GM23338 (cell line): ENCODE data around the gene WASF2. TPM values are rescaled to one million over a fixed set of nuclear protein-coding genes. Genes with fewer than 3 reads are reported as not detected.
A peak's percentile ranks its signal among the peaks of the same experiment; 100 is the strongest.

ENCODE experiments used
- ATAC-seq: fragments of 200-7000 bp; cut with Tn5 transposase; 3 replicates; pipeline ENCODE4 v1.9.1; 2020
- DNase-seq: peaks from one replicate; pipeline ENCODE4 v3.0.0-alpha.2; 2015; ENCODE audit warnings: low spot score
- H2AFZ ChIP-seq: fragments of 200-600 bp; sonication (generic); 2 replicates; pipeline ENCODE4 v1.8.0; 2016; ENCODE audit warnings: antibody characterized with exemption, mild to moderate bottlenecking, moderate library complexity
- H3F3A ChIP-seq: fragments of 200-600 bp; sonication (generic); replicated peaks from 2 replicates; pipeline ENCODE4 v1.8.0; 2017; ENCODE audit warnings: antibody characterized with exemption, mixed run types, low read depth
- H3K27ac ChIP-seq: fragments of 200-600 bp; sonication (generic); 2 replicates; pipeline ENCODE4 v1.6.1; 2016; ENCODE audit warnings: low read depth
- H3K27me3 ChIP-seq: fragments of 200-600 bp; sonication (generic); 2 replicates; pipeline ENCODE4 v1.8.0; 2016; ENCODE audit warnings: mild to moderate bottlenecking, mixed run types, moderate library complexity; ENCODE audit not compliant: insufficient read depth
- H3K36me3 ChIP-seq: fragments of 200-600 bp; sonication (generic); 2 replicates; pipeline ENCODE4 v1.8.0; 2016; ENCODE audit warnings: mild to moderate bottlenecking; ENCODE audit not compliant: insufficient read depth
- H3K4me1 ChIP-seq: fragments of 200-600 bp; sonication (generic); 2 replicates; pipeline ENCODE4 v1.8.0; 2016; ENCODE audit warnings: mild to moderate bottlenecking, moderate library complexity; ENCODE audit not compliant: insufficient read depth
- H3K4me2 ChIP-seq: fragments of 200-600 bp; sonication (generic); 2 replicates; pipeline ENCODE4 v1.7.1; 2017; ENCODE audit warnings: mixed run types
- H3K4me3 ChIP-seq: fragments of 200-600 bp; sonication (generic); 2 replicates; pipeline ENCODE4 v1.6.1; 2016; ENCODE audit warnings: mixed run types
- H3K79me2 ChIP-seq: fragments of 200-600 bp; sonication (generic); replicated peaks from 2 replicates; pipeline ENCODE4 v1.8.0; 2017; ENCODE audit warnings: mild to moderate bottlenecking; ENCODE audit not compliant: insufficient read depth
- H3K9me2 ChIP-seq: fragments of 200-600 bp; sonication (generic); 2 replicates; pipeline ENCODE4 v1.8.0; 2017; ENCODE audit not compliant: insufficient read depth
- H4K20me1 ChIP-seq: fragments of 200-600 bp; sonication (generic); replicated peaks from 2 replicates; pipeline ENCODE4 v1.8.0; 2017; ENCODE audit warnings: mild to moderate bottlenecking; ENCODE audit not compliant: insufficient read depth
- H3K27ac Mint-ChIP-seq: 2 replicates; pipeline ENCODE4 v1.8.0; 2020; ENCODE audit warnings: inconsistent platforms, mild to moderate bottlenecking, moderate library complexity, mixed read lengths
- H3K27me3 Mint-ChIP-seq: 3 replicates; pipeline ENCODE4 v1.8.0; 2022; ENCODE audit warnings: low read depth, mild to moderate bottlenecking, moderate library complexity, mixed read lengths, inconsistent platforms; ENCODE audit not compliant: insufficient read depth, poor library complexity
- H3K36me3 Mint-ChIP-seq: 3 replicates; pipeline ENCODE4 v1.8.0; 2021; ENCODE audit warnings: low read depth, mild to moderate bottlenecking, inconsistent platforms, moderate library complexity, mixed read lengths
- H3K4me1 Mint-ChIP-seq: 3 replicates; pipeline ENCODE4 v1.8.0; 2020; ENCODE audit warnings: mild to moderate bottlenecking, inconsistent platforms, mixed read lengths
- H3K4me3 Mint-ChIP-seq: 3 replicates; pipeline ENCODE4 v1.8.0; 2021; ENCODE audit warnings: moderate library complexity, mild to moderate bottlenecking, inconsistent platforms, mixed read lengths
- H3K9me3 Mint-ChIP-seq: 3 replicates; pipeline ENCODE4 v1.8.0; 2020; ENCODE audit warnings: moderate library complexity, mild to moderate bottlenecking, inconsistent platforms, mixed read lengths
- JUNB ChIP-seq: IDR thresholded peaks from one replicate; pipeline ENCODE4 v1.6.1; 2016; ENCODE audit warnings: antibody characterized with exemption; ENCODE audit not compliant: unreplicated experiment
- NANOG ChIP-seq: IDR thresholded peaks from 2 replicates; pipeline ENCODE4 v1.6.1; 2016; ENCODE audit warnings: antibody characterized with exemption, borderline replicate concordance
- POLR2AphosphoS5 ChIP-seq: IDR thresholded peaks from 2 replicates; pipeline ENCODE4 v1.6.1; 2016; ENCODE audit warnings: antibody characterized with exemption, low read depth
- ZNF114 ChIP-seq: fragments of 250-450 bp; sonication (Bioruptor Pico); IDR thresholded peaks from 2 replicates; pipeline ENCODE4 v1.5.0; 2020; ENCODE audit warnings: mild to moderate bottlenecking, moderate library complexity
- ZNF331 ChIP-seq: fragments of 250-450 bp; sonication (Bioruptor Pico); IDR thresholded peaks from 2 replicates; pipeline ENCODE4 v1.5.0; 2020; ENCODE audit warnings: low read depth, mild to moderate bottlenecking, moderate library complexity
- ZNF462 ChIP-seq: fragments of 250-450 bp; sonication (Bioruptor Pico); IDR thresholded peaks from 2 replicates; pipeline ENCODE4 v1.5.0; 2020; ENCODE audit warnings: mild to moderate bottlenecking, moderate library complexity
- polyA plus RNA-seq: library from polyadenylated mRNA; unstranded; fragments of >200 nt; fragmentation: Nextera tagmentation; extraction: Ambion mirVana; gene quantifications from 2 replicates; pipeline ENCODE4 v1.2.1, GENCODE V29; 2016
- total RNA-seq: library from RNA; depleted of rRNA; stranded (reverse); fragments of >200 nt; shearing (Covaris generic); gene quantifications from 2 replicates; pipeline ENCODE4 v1.2.3, GENCODE V29; 2014
- TF ChIP-seq, protein P1 (sequence below), 2 experiments: fragments of 200-600 bp in 1 of 2; sonication (generic) in 1 of 2; conservative IDR thresholded peaks; 2 replicates each; pipeline versions ENCODE4 v1.5.1 to v1.6.1; 2016 to 2017; ENCODE audit warnings: antibody characterized with exemption in 2 of 2, low read depth in 2 of 2, mild to moderate bottlenecking in 2 of 2, moderate library complexity in 1 of 2
- TF ChIP-seq, protein P2 (sequence below): IDR thresholded peaks from one replicate; pipeline ENCODE4 v1.6.1; 2018; ENCODE audit warnings: antibody characterized with exemption; ENCODE audit not compliant: unreplicated experiment

WASF2 gene
- total and polyA plus RNA-seq, 2 experiments from 2014 or later = 40.9 to 95.6 TPM

DNA sequence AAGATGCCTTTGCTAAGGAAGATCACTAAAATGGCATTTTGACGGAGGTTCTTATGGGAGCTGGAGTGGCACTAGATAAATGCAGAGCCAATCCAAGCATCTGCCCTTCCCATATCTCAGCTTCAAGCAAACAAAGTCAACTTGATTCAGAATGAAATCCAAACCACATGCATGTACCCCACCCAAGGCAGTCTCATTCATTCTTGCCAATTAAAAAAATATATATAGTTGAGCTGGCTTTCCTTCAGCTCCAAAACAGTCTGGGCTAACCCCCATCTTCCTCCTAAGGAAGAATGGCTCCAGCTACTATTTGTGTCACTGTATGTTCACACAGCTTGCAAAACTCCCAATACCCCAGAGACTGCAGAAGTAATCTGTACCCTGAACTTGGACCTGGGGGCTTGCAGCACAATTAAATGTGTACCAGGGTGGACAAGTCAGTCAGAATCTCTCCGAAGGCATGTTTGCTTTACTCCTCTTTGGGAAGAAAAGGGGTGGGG is 62.1 kb downstream of the WASF2 start:
- ATAC-seq = no peak
- H3K27ac ChIP-seq = peak overlapping the region; percentile 88
- H3K4me1 Mint-ChIP-seq = peaks cover 60% of the 10 kb centered on the region
- peaks cover 7% of the 10 kb centered on the region for H3K27me3 Mint-ChIP-seq
- peak overlapping the region; percentile 98 for H3K27ac Mint-ChIP-seq
- DNase-seq = no peak
- peaks cover 46% of the 10 kb centered on the region for H3K4me1 ChIP-seq
- H3K36me3 ChIP-seq = 0 out of 2 replicates have a peak, but pooled peaks cover 3% of the 10 kb centered on the region
- no peaks in the 10 kb centered on the region; the same call in 1 of the 2 replicates for H4K20me1 ChIP-seq
- no peak overlapping the region for H2AFZ ChIP-seq
- H3K9me3 Mint-ChIP-seq = no peaks in the 10 kb centered on the region
- peak overlapping the region; percentile 25; the same call in 1 of the 3 replicates for H3K4me3 Mint-ChIP-seq
- H3K79me2 ChIP-seq = peaks cover 23% of the 10 kb centered on the region
- H3K36me3 Mint-ChIP-seq = peaks cover 28% of the 10 kb centered on the region
- no peaks in the 10 kb centered on the region for H3K9me2 ChIP-seq
- no peaks in the 10 kb centered on the region; the same call in 1 of the 2 replicates for H3F3A ChIP-seq
- TF ChIP-seq, protein P1, sequence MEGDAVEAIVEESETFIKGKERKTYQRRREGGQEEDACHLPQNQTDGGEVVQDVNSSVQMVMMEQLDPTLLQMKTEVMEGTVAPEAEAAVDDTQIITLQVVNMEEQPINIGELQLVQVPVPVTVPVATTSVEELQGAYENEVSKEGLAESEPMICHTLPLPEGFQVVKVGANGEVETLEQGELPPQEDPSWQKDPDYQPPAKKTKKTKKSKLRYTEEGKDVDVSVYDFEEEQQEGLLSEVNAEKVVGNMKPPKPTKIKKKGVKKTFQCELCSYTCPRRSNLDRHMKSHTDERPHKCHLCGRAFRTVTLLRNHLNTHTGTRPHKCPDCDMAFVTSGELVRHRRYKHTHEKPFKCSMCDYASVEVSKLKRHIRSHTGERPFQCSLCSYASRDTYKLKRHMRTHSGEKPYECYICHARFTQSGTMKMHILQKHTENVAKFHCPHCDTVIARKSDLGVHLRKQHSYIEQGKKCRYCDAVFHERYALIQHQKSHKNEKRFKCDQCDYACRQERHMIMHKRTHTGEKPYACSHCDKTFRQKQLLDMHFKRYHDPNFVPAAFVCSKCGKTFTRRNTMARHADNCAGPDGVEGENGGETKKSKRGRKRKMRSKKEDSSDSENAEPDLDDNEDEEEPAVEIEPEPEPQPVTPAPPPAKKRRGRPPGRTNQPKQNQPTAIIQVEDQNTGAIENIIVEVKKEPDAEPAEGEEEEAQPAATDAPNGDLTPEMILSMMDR (conservative IDR thresholded peaks at IDR 0.05; ENCODE audit: low read depth in 2 of 2) = no peak
- TF ChIP-seq ZNF114 (no peak), POLR2AphosphoS5 (no peak)
- H3K27me3 ChIP-seq = no peaks in the 10 kb centered on the region
- peak overlapping the region; percentile 40 for H3K4me2 ChIP-seq
- no peak overlapping the region; the same call in 1 of the 2 replicates for H3K4me3 ChIP-seq

DNA sequence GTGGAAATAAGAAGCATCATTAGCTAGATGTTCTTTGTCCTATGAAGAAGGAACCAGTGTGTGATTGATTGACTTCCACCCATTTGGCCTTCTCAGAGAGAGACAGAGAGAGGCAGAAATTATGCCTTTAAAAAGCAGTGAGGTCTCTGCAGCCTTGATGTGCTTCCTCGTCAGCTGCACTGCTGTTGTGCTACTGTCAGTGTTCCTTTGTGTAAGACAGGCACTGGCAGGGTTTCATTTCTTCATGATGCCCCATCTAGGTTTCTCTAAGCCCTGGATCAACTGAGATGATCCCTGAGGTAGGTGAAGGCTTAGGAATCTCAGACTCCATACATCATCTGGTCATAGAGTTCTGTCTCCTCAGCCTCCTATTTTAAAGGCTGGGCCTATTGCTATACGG is 62.6 kb downstream of the WASF2 start:
- Mint-ChIP-seq H3K27me3 (peaks cover 9% of the 10 kb centered on the region), H3K4me3 (no peak overlapping the region; the same call in 2 of the 3 replicates), H3K4me1 (peaks cover 62% of the 10 kb centered on the region), H3K9me3 (no peaks in the 10 kb centered on the region), H3K36me3 (peaks cover 28% of the 10 kb centered on the region), H3K27ac (peak overlapping the region; percentile 98; the same call in 1 of the 2 replicates)
- H3F3A ChIP-seq = no peaks in the 10 kb centered on the region; the same call in 1 of the 2 replicates
- no peak for DNase-seq
- H2AFZ ChIP-seq = no peak overlapping the region
- H3K9me2 ChIP-seq = no peaks in the 10 kb centered on the region
- H3K4me1 ChIP-seq = peaks cover 46% of the 10 kb centered on the region
- H4K20me1 ChIP-seq = no peaks in the 10 kb centered on the region; the same call in 1 of the 2 replicates
- no peak for ATAC-seq
- H3K4me3 ChIP-seq = no peak overlapping the region
- 0 out of 2 replicates have a peak, but pooled peaks cover 3% of the 10 kb centered on the region for H3K36me3 ChIP-seq
- H3K79me2 ChIP-seq = peaks cover 21% of the 10 kb centered on the region
- 0 out of 2 replicates have a peak overlapping the region, but pooled peaks have one; percentile 26 for H3K27ac ChIP-seq
- H3K27me3 ChIP-seq = no peaks in the 10 kb centered on the region
- H3K4me2 ChIP-seq = no peak overlapping the region
- TF ChIP-seq JUNB (no peak), ZNF331 (CRISPR knock-in tag) (no peak), ZNF462 (CRISPR knock-in tag) (no peak), POLR2AphosphoS5 (no peak), NANOG (no peak)
- TF ChIP-seq, protein P2, sequence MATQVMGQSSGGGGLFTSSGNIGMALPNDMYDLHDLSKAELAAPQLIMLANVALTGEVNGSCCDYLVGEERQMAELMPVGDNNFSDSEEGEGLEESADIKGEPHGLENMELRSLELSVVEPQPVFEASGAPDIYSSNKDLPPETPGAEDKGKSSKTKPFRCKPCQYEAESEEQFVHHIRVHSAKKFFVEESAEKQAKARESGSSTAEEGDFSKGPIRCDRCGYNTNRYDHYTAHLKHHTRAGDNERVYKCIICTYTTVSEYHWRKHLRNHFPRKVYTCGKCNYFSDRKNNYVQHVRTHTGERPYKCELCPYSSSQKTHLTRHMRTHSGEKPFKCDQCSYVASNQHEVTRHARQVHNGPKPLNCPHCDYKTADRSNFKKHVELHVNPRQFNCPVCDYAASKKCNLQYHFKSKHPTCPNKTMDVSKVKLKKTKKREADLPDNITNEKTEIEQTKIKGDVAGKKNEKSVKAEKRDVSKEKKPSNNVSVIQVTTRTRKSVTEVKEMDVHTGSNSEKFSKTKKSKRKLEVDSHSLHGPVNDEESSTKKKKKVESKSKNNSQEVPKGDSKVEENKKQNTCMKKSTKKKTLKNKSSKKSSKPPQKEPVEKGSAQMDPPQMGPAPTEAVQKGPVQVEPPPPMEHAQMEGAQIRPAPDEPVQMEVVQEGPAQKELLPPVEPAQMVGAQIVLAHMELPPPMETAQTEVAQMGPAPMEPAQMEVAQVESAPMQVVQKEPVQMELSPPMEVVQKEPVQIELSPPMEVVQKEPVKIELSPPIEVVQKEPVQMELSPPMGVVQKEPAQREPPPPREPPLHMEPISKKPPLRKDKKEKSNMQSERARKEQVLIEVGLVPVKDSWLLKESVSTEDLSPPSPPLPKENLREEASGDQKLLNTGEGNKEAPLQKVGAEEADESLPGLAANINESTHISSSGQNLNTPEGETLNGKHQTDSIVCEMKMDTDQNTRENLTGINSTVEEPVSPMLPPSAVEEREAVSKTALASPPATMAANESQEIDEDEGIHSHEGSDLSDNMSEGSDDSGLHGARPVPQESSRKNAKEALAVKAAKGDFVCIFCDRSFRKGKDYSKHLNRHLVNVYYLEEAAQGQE = no peak
